H4 (cell line): Measurements from ENCODE around the gene GRID2. TPM values are rescaled to one million over a fixed set of nuclear protein-coding genes. Genes with fewer than 3 reads are reported as not detected.
A peak's percentile ranks its signal among the peaks of the same experiment; 100 is the strongest.

Source experiments
- DNase-seq: peaks from one replicate; pipeline ENCODE4 v3.0.0-alpha.2; 2015; ENCODE audit warnings: low spot score
- total RNA-seq: library from RNA; depleted of rRNA; stranded (reverse); fragments of >200 nt; shearing (Covaris generic); gene quantifications from 2 replicates; pipeline ENCODE4 v1.2.3, GENCODE V29; 2014

GRID2 gene
- total RNA-seq, 1 experiment from 2014 or later: 0.72 TPM

- no peak for DNase-seq
Observed at GRCh38 chr4:92714640-92715039, 410.9 kb downstream of the GRID2 start.

- DNase-seq: no peak
Observed at GRCh38 chr4:92733231-92733630, 429.5 kb downstream of the GRID2 start.

GRCh38 chr4:92735025-92735665, 431.4 kb downstream of the GRID2 start:
- no peak for DNase-seq

- no peak for DNase-seq
Observed at GRCh38 chr4:92760433-92760832, 456.7 kb downstream of the GRID2 start.

GRCh38 chr4:92776080-92776479, 472.3 kb downstream of the GRID2 start:
- DNase-seq: no peak

- DNase-seq: no peak
Observed at GRCh38 chr4:92789741-92790140, 486.0 kb downstream of the GRID2 start.

GRCh38 chr4:92791871-92792440, 488.2 kb downstream of the GRID2 start:
- DNase-seq: peak; percentile 30

- DNase-seq: no peak
Observed at GRCh38 chr4:92809381-92809780, 505.6 kb downstream of the GRID2 start.

GRCh38 chr4:92812652-92813051, 508.9 kb downstream of the GRID2 start:
- DNase-seq: no peak

GRCh38 chr4:92814677-92815076, 510.9 kb downstream of the GRID2 start:
- no peak for DNase-seq

- DNase-seq: no peak
Observed at GRCh38 chr4:92825256-92825655, 521.5 kb downstream of the GRID2 start.

GRCh38 chr4:92825791-92826190, 522.0 kb downstream of the GRID2 start:
- no peak for DNase-seq

- DNase-seq: no peak
Observed at GRCh38 chr4:92830771-92831170, 527.0 kb downstream of the GRID2 start.

GRCh38 chr4:92840880-92841279, 537.1 kb downstream of the GRID2 start:
- DNase-seq: no peak

GRCh38 chr4:92843784-92844183, 540.0 kb downstream of the GRID2 start:
- DNase-seq: no peak

GRCh38 chr4:92847026-92847425, 543.3 kb downstream of the GRID2 start:
- no peak for DNase-seq

GRCh38 chr4:92862509-92862908, 558.7 kb downstream of the GRID2 start:
- no peak for DNase-seq

GRCh38 chr4:92864096-92864495, 560.3 kb downstream of the GRID2 start:
- no peak for DNase-seq

GRCh38 chr4:92872604-92873003, 568.8 kb downstream of the GRID2 start:
- no peak for DNase-seq

- DNase-seq: no peak
Observed at GRCh38 chr4:92885632-92886031, 581.9 kb downstream of the GRID2 start.

GRCh38 chr4:92952426-92952825, 648.7 kb downstream of the GRID2 start:
- no peak for DNase-seq

- no peak for DNase-seq
Observed at GRCh38 chr4:92952897-92953296, 649.1 kb downstream of the GRID2 start.

GRCh38 chr4:92953462-92953861, 649.7 kb downstream of the GRID2 start:
- DNase-seq: no peak

- no peak for DNase-seq
Observed at GRCh38 chr4:92961881-92962280, 658.1 kb downstream of the GRID2 start.
